SU-DHL-6 (cell line): ENCODE measurements around the gene PCP2.

ENCODE experiments used
- EZH2phosphoT487 ChIP-seq: fragments of 200-600 bp; sonication (generic), shearing (Covaris generic); conservative IDR thresholded peaks from 2 replicates; pipeline ENCODE4 v1.6.1; 2018; ENCODE audit warnings: mild to moderate bottlenecking, antibody characterized with exemption, low read length, moderate library complexity, mixed read lengths
- TF ChIP-seq, protein P1 (sequence below): fragments of 200-600 bp; sonication (generic); IDR thresholded peaks from one replicate; pipeline ENCODE4 v1.5.1; 2017; ENCODE audit warnings: antibody characterized with exemption, mild to moderate bottlenecking, low read length, moderate library complexity; ENCODE audit not compliant: insufficient read depth, poor library complexity, severe bottlenecking

DNA sequence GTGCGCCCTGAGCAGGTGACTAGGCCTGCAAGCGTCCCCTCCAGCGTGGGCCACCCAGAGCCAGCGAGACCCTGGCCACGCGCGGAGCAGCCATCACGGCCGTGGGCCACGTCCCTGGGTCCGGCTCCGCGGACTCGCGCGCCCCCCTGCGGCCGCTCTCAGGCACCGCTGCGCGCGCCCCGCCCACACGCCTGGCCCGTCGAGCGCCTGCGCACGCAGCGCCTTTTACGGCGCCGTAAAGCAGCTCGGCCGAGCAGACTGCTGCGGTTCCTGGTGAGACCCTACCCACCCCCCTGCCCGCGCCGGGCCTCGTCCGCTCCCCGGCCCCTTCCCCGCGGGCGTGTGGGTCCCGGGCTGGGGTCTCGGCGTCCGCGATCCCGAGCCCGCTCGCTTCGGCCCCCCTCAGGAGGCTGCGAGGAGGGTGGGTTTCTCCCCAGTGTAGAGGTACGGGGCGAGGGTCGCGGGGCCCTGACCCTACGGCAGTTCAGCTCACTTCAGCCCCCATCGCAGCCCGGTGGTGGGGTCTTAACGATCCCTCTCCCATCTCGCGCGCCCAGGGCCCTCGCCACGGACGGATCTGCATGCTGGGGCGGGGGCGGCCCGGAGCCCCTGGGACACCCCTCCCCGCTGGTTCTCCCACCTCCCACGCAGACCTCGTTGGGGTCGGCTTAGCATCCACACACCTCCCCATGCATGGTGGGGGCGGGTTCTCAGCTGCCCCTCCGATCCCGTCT is 47.3 kb upstream of the PCP2 start, which contains the start of gene TRAPPC5:
- TF ChIP-seq, protein P1, sequence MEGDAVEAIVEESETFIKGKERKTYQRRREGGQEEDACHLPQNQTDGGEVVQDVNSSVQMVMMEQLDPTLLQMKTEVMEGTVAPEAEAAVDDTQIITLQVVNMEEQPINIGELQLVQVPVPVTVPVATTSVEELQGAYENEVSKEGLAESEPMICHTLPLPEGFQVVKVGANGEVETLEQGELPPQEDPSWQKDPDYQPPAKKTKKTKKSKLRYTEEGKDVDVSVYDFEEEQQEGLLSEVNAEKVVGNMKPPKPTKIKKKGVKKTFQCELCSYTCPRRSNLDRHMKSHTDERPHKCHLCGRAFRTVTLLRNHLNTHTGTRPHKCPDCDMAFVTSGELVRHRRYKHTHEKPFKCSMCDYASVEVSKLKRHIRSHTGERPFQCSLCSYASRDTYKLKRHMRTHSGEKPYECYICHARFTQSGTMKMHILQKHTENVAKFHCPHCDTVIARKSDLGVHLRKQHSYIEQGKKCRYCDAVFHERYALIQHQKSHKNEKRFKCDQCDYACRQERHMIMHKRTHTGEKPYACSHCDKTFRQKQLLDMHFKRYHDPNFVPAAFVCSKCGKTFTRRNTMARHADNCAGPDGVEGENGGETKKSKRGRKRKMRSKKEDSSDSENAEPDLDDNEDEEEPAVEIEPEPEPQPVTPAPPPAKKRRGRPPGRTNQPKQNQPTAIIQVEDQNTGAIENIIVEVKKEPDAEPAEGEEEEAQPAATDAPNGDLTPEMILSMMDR = peak; percentile 82
- TF ChIP-seq EZH2phosphoT487 = no peak
